Bronchial epithelial cell (primary cell): ENCODE data around the gene NRBP1. TPM values are rescaled to one million over a fixed set of nuclear protein-coding genes. Genes with fewer than 3 reads are reported as not detected.

Source experiments
- DNase-seq: peaks from one replicate; pipeline ENCODE4 v3.0.0-alpha.2; 2010; ENCODE audit warnings: low read depth
- FAIRE-seq: peaks from 2 replicates; lab custom pipeline; 2011; peaks lifted over from hg19 to GRCh38; lab: Jason Lieb, UNC
- H3K27me3 ChIP-seq: 2 replicates; pipeline ENCODE4 v1.5.1; 2011; ENCODE audit warnings: low read length; ENCODE audit not compliant: control insufficient read depth, insufficient read depth
- H3K36me3 ChIP-seq: 2 replicates; pipeline ENCODE4 v1.5.1; 2011; ENCODE audit warnings: low read length; ENCODE audit not compliant: control insufficient read depth, insufficient read depth
- H3K4me3 ChIP-seq: 2 replicates; pipeline ENCODE4 v1.5.1; 2011; ENCODE audit warnings: mild to moderate bottlenecking, low read depth, low read length, control low read depth
- CTCF ChIP-seq: IDR thresholded peaks from 2 replicates; pipeline ENCODE4 v1.5.1; 2011; ENCODE audit warnings: mild to moderate bottlenecking, moderate library complexity, low read length, control low read depth, inconsistent platforms; ENCODE audit not compliant: insufficient read depth, severe bottlenecking
- total RNA-seq: library from RNA; depleted of rRNA; stranded (reverse); fragments of >200 nt; gene quantifications from 2 replicates; pipeline ENCODE4 v1.2.1, GENCODE V29; 2014

The NRBP1 gene
- total RNA-seq, 1 donor from 2014 or later: 93.7 TPM

GRCh38 chr2:27445155-27445554 lies 16.7 kb downstream of the NRBP1 start:
- DNase-seq: no peak
- no peak for FAIRE-seq
- peaks cover 6% of the 10 kb centered on the region for H3K36me3 ChIP-seq
- no peaks in the 10 kb centered on the region for H3K27me3 ChIP-seq
- no peak for TF ChIP-seq CTCF
- no peak overlapping the region for H3K4me3 ChIP-seq

- no peak for TF ChIP-seq CTCF
- Histone ChIP-seq H3K4me3 (no peak overlapping the region), H3K36me3 (peaks cover 6% of the 10 kb centered on the region), H3K27me3 (no peaks in the 10 kb centered on the region)
- DNase-seq: no peak
- FAIRE-seq: peak; percentile 92
Measured at GRCh38 chr2:27445615-27446014, 17.2 kb downstream of the NRBP1 start.

GRCh38 chr2:27446057-27446456 lies 17.6 kb downstream of the NRBP1 start:
- TF ChIP-seq CTCF: no peak
- H3K27me3 ChIP-seq: no peaks in the 10 kb centered on the region
- no peak overlapping the region for H3K4me3 ChIP-seq
- peaks cover 6% of the 10 kb centered on the region for H3K36me3 ChIP-seq
- peak; percentile 86 for DNase-seq
- FAIRE-seq: peak; percentile 83

- H3K27me3 ChIP-seq: no peaks in the 10 kb centered on the region
- no peak for TF ChIP-seq CTCF
- H3K4me3 ChIP-seq: no peak overlapping the region
- no peak for FAIRE-seq
- H3K36me3 ChIP-seq: peaks cover 7% of the 10 kb centered on the region
- DNase-seq: peak; percentile 24
Measured at GRCh38 chr2:27448381-27448780, 19.9 kb downstream of the NRBP1 start.

- H3K36me3 ChIP-seq: peaks cover 6% of the 10 kb centered on the region
- FAIRE-seq (no peak), DNase-seq (no peak)
Measured at GRCh38 chr2:27451095-27451494, 22.7 kb downstream of the NRBP1 start.

More at GRCh38 chr2:27451095-27451494, 22.7 kb downstream of the NRBP1 start:
- Histone ChIP-seq H3K4me3 (no peak overlapping the region), H3K27me3 (no peaks in the 10 kb centered on the region)
- TF ChIP-seq CTCF: no peak
